GM21576 (cell line): ENCODE data around the gene SSBP4.

ENCODE experiments used
- ATAC-seq: cut with Tn5 transposase; IDR thresholded peaks from one replicate; pipeline ENCODE4 v1.9.1; 2021; ENCODE audit warnings: mild to moderate bottlenecking, moderate library complexity; ENCODE audit not compliant: unreplicated experiment

SSBP4 gene

GRCh38 chr19:18441804-18442788, 22.9 kb downstream of the SSBP4 start:
- no peak for ATAC-seq

GRCh38 chr19:18442941-18443340, 23.7 kb downstream of the SSBP4 start:
- no peak for ATAC-seq

- no peak for ATAC-seq
These were observed 24.2 kb downstream of the SSBP4 start for GRCh38 chr19:18443406-18443805.

GRCh38 chr19:18443831-18444230, 24.6 kb downstream of the SSBP4 start:
- ATAC-seq, result no peak

- ATAC-seq, result no peak
These were observed 25.3 kb downstream of the SSBP4 start for GRCh38 chr19:18444513-18444912.

- ATAC-seq, result no peak
These were observed 26.2 kb downstream of the SSBP4 start for GRCh38 chr19:18445262-18445948.

- ATAC-seq, result no peak
These were observed 27.1 kb downstream of the SSBP4 start for GRCh38 chr19:18446145-18446810.

- no peak for ATAC-seq
These were observed 27.7 kb downstream of the SSBP4 start for GRCh38 chr19:18446811-18447359.

- ATAC-seq, result no peak
These were observed 30.4 kb downstream of the SSBP4 start for GRCh38 chr19:18449552-18449951.

- ATAC-seq, result no peak
These were observed 31.1 kb downstream of the SSBP4 start for GRCh38 chr19:18450021-18450930.

GRCh38 chr19:18450931-18451836, 32.0 kb downstream of the SSBP4 start:
- no peak for ATAC-seq

- no peak for ATAC-seq
These were observed 33.2 kb downstream of the SSBP4 start for GRCh38 chr19:18452386-18452785.

- ATAC-seq, result no peak
These were observed 34.2 kb downstream of the SSBP4 start for GRCh38 chr19:18453269-18454024.

GRCh38 chr19:18456279-18456678, 37.1 kb downstream of the SSBP4 start:
- no peak for ATAC-seq

GRCh38 chr19:18456974-18457373, 37.8 kb downstream of the SSBP4 start:
- ATAC-seq, result no peak

- ATAC-seq, result no peak
These were observed 38.5 kb downstream of the SSBP4 start for GRCh38 chr19:18457483-18458331.

GRCh38 chr19:18460900-18461299, 41.7 kb downstream of the SSBP4 start:
- no peak for ATAC-seq
